GM21619 (cell line): Measurements from ENCODE around the gene PAK5.

ENCODE experiments used
- ATAC-seq: cut with Tn5 transposase; IDR thresholded peaks from one replicate; pipeline ENCODE4 v1.9.1; 2021; ENCODE audit not compliant: unreplicated experiment

The PAK5 gene

GRCh38 chr20:9838378-9839295, at the start of gene PAK5:
Gene PAK5, minus strand, starts transcription at chr20:9839076. Its CDS starts 194,748 bp downstream, at chr20:9644328.
- ATAC-seq: no peak

- no peak for ATAC-seq
Observed at GRCh38 chr20:9887706-9888105, 48.8 kb upstream of the PAK5 start.

GRCh38 chr20:9886227-9886626, 47.4 kb upstream of the PAK5 start:
- ATAC-seq: no peak

- ATAC-seq: no peak
Observed at GRCh38 chr20:9884666-9885065, 45.8 kb upstream of the PAK5 start.

GRCh38 chr20:9884061-9884460, 45.2 kb upstream of the PAK5 start:
- ATAC-seq: no peak

GRCh38 chr20:9877932-9878495, 39.1 kb upstream of the PAK5 start:
- no peak for ATAC-seq

GRCh38 chr20:9867196-9867980, 28.5 kb upstream of the PAK5 start:
- no peak for ATAC-seq

GRCh38 chr20:9852566-9852965, 13.7 kb upstream of the PAK5 start:
- ATAC-seq: no peak

- ATAC-seq: no peak
Observed at GRCh38 chr20:9839626-9840025, 750 bp upstream of the PAK5 start.

GRCh38 chr20:9838035-9838377, 870 bp downstream of the PAK5 start:
- no peak for ATAC-seq

- ATAC-seq: no peak
Observed at GRCh38 chr20:9837634-9838033, 1.2 kb downstream of the PAK5 start.

- no peak for ATAC-seq
Observed at GRCh38 chr20:9835302-9835701, 3.6 kb downstream of the PAK5 start.

GRCh38 chr20:9831032-9831431, 7.8 kb downstream of the PAK5 start:
- no peak for ATAC-seq

- no peak for ATAC-seq
Observed at GRCh38 chr20:9829835-9830234, 9.0 kb downstream of the PAK5 start.

- ATAC-seq: no peak
Observed at GRCh38 chr20:9817654-9818053, 21.2 kb downstream of the PAK5 start.

GRCh38 chr20:9815632-9816031, 23.2 kb downstream of the PAK5 start:
- no peak for ATAC-seq

GRCh38 chr20:9810738-9811137, 28.1 kb downstream of the PAK5 start:
- no peak for ATAC-seq

GRCh38 chr20:9809271-9809670, 29.6 kb downstream of the PAK5 start:
- ATAC-seq: no peak

GRCh38 chr20:9808166-9808565, 30.7 kb downstream of the PAK5 start:
- ATAC-seq: no peak

GRCh38 chr20:9807136-9807535, 31.7 kb downstream of the PAK5 start:
- ATAC-seq: no peak

GRCh38 chr20:9800421-9800820, 38.5 kb downstream of the PAK5 start:
- no peak for ATAC-seq

- no peak for ATAC-seq
Observed at GRCh38 chr20:9794831-9795230, 44.0 kb downstream of the PAK5 start.
